ENCODE results near the gene ADCK1. TPM values are rescaled to one million over a fixed set of nuclear protein-coding genes. Genes with fewer than 3 reads are reported as not detected.
A peak's percentile ranks its signal among the peaks of the same experiment; 100 is the strongest.

ADCK1 gene
- total and polyA plus RNA-seq, 8 donors: 2.9 to 9.9 (median 4.9) TPM

DNA sequence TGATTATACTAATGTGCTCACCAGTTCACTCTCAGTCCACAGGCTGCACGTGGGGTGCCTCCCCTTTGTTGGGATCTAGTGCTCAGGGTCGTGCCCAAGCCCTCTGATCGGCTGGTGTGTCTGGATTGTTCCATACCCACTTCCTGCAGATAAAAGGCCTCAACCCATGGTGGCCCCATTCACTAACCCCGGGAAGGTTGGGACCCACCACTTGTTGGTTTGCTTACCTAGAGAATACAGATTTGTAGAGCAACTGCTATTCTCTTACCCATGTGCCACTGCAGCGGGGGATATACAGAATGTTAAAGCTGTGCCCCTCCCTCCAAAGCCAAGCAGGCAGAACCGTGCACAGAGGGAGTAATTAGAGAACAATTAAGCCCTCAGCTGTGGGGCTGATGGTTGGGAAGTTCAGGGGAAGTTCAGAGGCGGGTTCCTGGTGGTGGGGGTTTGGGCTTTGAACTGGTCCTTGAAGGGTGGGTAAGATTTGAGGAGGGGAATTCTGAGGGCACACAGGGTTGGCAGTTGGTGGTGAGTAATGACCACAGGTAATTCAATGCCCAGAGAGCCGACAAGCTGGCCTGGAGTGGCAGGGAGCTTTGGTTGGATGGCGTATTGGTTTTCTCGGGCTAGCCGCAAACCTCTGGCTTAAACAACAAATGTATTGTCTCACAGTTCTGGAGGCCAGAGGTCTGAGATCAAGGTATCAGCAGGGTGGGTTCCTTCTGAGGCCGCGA lies 68.8 kb downstream of the ADCK1 start:
- FAIRE-seq (no peak), DNase-seq (no peak), ATAC-seq (peak in 1 of 4 donors; percentile 42)
- peaks cover 3 to 7% (median 3%) of the 10 kb centered on the region in 3 donors for H3K4me1 ChIP-seq
- TF ChIP-seq, protein P1, sequence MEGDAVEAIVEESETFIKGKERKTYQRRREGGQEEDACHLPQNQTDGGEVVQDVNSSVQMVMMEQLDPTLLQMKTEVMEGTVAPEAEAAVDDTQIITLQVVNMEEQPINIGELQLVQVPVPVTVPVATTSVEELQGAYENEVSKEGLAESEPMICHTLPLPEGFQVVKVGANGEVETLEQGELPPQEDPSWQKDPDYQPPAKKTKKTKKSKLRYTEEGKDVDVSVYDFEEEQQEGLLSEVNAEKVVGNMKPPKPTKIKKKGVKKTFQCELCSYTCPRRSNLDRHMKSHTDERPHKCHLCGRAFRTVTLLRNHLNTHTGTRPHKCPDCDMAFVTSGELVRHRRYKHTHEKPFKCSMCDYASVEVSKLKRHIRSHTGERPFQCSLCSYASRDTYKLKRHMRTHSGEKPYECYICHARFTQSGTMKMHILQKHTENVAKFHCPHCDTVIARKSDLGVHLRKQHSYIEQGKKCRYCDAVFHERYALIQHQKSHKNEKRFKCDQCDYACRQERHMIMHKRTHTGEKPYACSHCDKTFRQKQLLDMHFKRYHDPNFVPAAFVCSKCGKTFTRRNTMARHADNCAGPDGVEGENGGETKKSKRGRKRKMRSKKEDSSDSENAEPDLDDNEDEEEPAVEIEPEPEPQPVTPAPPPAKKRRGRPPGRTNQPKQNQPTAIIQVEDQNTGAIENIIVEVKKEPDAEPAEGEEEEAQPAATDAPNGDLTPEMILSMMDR (IDR thresholded peaks at IDR 0.05): no peak
- no peaks in the 10 kb centered on the region for H3K9me3 ChIP-seq
- no peak overlapping the region for H3K27ac ChIP-seq
- WGBS, 2 donors: 86 to 89% methylated on average over 13 of the region's 13 CpGs
- H3K36me3 ChIP-seq: no peaks in the 10 kb centered on the region
- H3K27me3 ChIP-seq: no peaks in the 10 kb centered on the region
- no peak overlapping the region for H3K4me3 ChIP-seq
- intact Hi-C loops (cut with DNase I): loop anchor here in 2 of 3 donors (10.0 kb wide), 2 partner anchors 116 to 706 kb away; no protein-coding TSS in a partner anchor

DNA sequence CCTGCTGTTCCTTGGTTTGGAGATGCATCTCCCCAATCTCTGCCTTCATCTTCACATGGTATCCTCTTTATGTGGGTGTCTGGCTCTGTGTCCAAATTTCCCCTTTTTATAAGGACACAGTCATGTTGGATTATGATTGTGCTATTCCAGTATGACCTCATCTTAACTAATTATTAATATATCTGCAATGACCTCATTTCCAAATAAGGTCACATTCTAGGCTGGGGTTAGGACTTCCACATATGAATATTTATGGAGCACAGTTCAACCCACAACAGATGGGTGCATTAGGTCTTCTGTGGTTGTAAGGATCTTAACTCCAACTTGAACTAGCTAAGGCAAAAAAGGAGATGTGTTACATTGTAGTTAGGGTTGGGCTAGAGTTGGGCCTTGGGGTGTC lies 69.4 kb downstream of the ADCK1 start:
- Histone ChIP-seq H3K9me3 (no peaks in the 10 kb centered on the region), H3K4me1 (peaks cover 3 to 7% (median 3%) of the 10 kb centered on the region in 3 donors), H3K27me3 (no peaks in the 10 kb centered on the region), H3K36me3 (no peaks in the 10 kb centered on the region), H3K4me3 (no peak overlapping the region), H3K27ac (no peak overlapping the region)
- DNase-seq (no peak), FAIRE-seq (no peak), ATAC-seq (peak in 1 of 4 donors; percentile 15)
- TF ChIP-seq, protein P1 (IDR thresholded peaks at IDR 0.05): no peak
- intact Hi-C loops (cut with DNase I): loop anchor here in 2 of 3 donors (10.0 kb wide), 2 partner anchors 115 to 705 kb away; no protein-coding TSS in a partner anchor

DNA sequence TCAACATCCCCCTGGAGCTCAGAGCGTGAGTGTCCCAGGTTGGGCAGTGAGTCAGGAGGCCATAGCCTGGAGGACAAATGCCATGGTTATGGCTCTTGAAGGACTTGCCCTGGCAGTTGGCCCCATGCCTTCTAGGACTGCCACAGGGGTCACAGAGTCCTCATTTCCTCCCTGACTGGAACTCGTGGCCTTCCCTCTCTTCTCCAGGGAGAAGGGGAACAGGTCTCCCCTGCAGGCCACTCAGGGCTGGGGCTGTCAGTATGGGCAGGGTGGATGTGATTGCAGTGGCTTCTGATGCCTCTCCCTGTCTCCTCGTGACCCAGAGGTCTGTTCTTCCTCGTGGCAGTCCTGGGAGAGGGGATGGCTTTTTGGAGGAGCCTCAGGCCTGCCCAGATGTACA lies 70.7 kb downstream of the ADCK1 start:
- TF ChIP-seq, protein P1 (IDR thresholded peaks at IDR 0.05): no peak
- 90 to 92% methylated on average over 4 of the region's 4 CpGs for WGBS, 2 donors
- Histone ChIP-seq H3K4me1 (peaks cover 3 to 7% (median 3%) of the 10 kb centered on the region in 3 donors), H3K27me3 (no peaks in the 10 kb centered on the region), H3K27ac (no peak overlapping the region), H3K4me3 (no peak overlapping the region), H3K9me3 (no peaks in the 10 kb centered on the region), H3K36me3 (no peaks in the 10 kb centered on the region)
- ATAC-seq: no peak
- intact Hi-C loops (cut with DNase I): no loop called here
- no peak for DNase-seq
- FAIRE-seq: no peak

GRCh38 chr14:77872152-77872551 lies 72.2 kb downstream of the ADCK1 start:
- DNase-seq: no peak
- H3K27ac ChIP-seq: no peak overlapping the region
- peaks cover 3 to 7% (median 3%) of the 10 kb centered on the region in 3 donors for H3K4me1 ChIP-seq
- 91 to 97% methylated on average over 8 of the region's 8 CpGs for WGBS, 2 donors
- TF ChIP-seq, protein P1 (IDR thresholded peaks at IDR 0.05): no peak
- intact Hi-C loops (cut with DNase I): no loop called here
- no peak for FAIRE-seq
- H3K27me3 ChIP-seq: no peaks in the 10 kb centered on the region
- ATAC-seq: no peak
- no peaks in the 10 kb centered on the region for H3K36me3 ChIP-seq
- H3K4me3 ChIP-seq: no peak overlapping the region
- H3K9me3 ChIP-seq: no peaks in the 10 kb centered on the region

DNA sequence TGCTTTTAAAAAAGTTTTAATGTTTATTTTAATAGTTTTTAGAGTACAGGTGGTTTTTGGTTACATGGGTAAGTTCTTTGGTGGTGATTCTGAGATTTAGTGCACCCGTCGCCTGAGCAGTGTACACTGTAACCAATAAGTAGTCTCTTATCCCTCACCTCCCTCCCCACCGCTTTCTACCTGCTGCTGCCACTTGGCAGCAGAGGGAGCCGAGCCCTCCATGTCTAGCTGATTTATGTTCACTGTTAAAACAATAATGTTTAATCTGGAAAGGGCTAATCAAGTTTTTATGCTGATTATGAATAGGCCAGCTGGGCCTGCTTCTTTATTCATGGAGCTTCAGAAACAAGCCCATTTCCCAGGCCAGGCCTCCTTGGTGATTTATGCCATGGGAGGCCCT lies 73.1 kb downstream of the ADCK1 start:
- H3K27ac ChIP-seq: no peak overlapping the region
- no peaks in the 10 kb centered on the region for H3K9me3 ChIP-seq
- FAIRE-seq (no peak), ATAC-seq (peak; percentile 81 to 93 (median 90)), DNase-seq (peak in 4 of 6 donors; percentile 39 to 70 (median 50))
- peaks cover 3 to 7% (median 3%) of the 10 kb centered on the region in 3 donors for H3K4me1 ChIP-seq
- intact Hi-C loops (cut with DNase I): no loop called here
- no peaks in the 10 kb centered on the region for H3K27me3 ChIP-seq
- TF ChIP-seq, protein P1 (IDR thresholded peaks at IDR 0.05): no peak
- H3K4me3 ChIP-seq: no peak overlapping the region
- WGBS, 2 donors: 13% methylated on average over 4 of the region's 4 CpGs
- no peaks in the 10 kb centered on the region for H3K36me3 ChIP-seq
